DOHH2 (cell line): ENCODE measurements around the gene MAP4K4.

Source experiments
- H3F3A ChIP-seq: fragments of 200-600 bp; sonication (generic), shearing (Covaris generic); 2 replicates; pipeline ENCODE4 v1.6.0; 2016; ENCODE audit warnings: antibody characterized with exemption, mild to moderate bottlenecking; ENCODE audit not compliant: control insufficient read depth, insufficient read depth
- H3K27ac ChIP-seq: fragments of 200-600 bp; sonication (generic); 2 replicates; pipeline ENCODE4 v1.5.1; 2014; ENCODE audit warnings: low read depth, mild to moderate bottlenecking, low read length, moderate library complexity
- H3K27me3 ChIP-seq: fragments of 200-600 bp; sonication (generic); 2 replicates; pipeline ENCODE4 v1.6.1; 2014; ENCODE audit warnings: mild to moderate bottlenecking, low read length, mixed read lengths; ENCODE audit not compliant: control insufficient read depth
- H3K36me3 ChIP-seq: fragments of 200-600 bp; sonication (generic); 2 replicates; pipeline ENCODE4 v1.6.1; 2014; ENCODE audit warnings: mild to moderate bottlenecking, low read length, moderate library complexity, mixed read lengths; ENCODE audit not compliant: control insufficient read depth
- H3K4me1 ChIP-seq: fragments of 200-600 bp; sonication (generic); 2 replicates; pipeline ENCODE4 v1.6.1; 2014; ENCODE audit warnings: mild to moderate bottlenecking, low read length, mixed read lengths; ENCODE audit not compliant: control insufficient read depth
- H3K4me2 ChIP-seq: fragments of 200-600 bp; sonication (generic); 2 replicates; pipeline ENCODE4 v1.6.0; 2014; ENCODE audit warnings: mild to moderate bottlenecking, low read length, moderate library complexity
- H3K4me3 ChIP-seq: fragments of 200-600 bp; sonication (generic); 2 replicates; pipeline ENCODE4 v1.5.1; 2014; ENCODE audit warnings: mild to moderate bottlenecking, low read length, mixed read lengths
- H3K79me2 ChIP-seq: fragments of 200-600 bp; sonication (generic); 2 replicates; pipeline ENCODE4 v1.6.1; 2014; ENCODE audit warnings: mild to moderate bottlenecking, low read length, mixed read lengths; ENCODE audit not compliant: control insufficient read depth
- H3K9me2 ChIP-seq: fragments of 200-600 bp; sonication (generic); replicated peaks from 2 replicates; pipeline ENCODE4 v1.6.1; 2014; ENCODE audit warnings: mild to moderate bottlenecking, low read length, mixed read lengths; ENCODE audit not compliant: control insufficient read depth
- H3K9me3 ChIP-seq: fragments of 200-600 bp; sonication (generic); 2 replicates; pipeline ENCODE4 v1.6.1; 2014; ENCODE audit warnings: antibody characterized with exemption, low read length, mixed read lengths; ENCODE audit not compliant: control insufficient read depth, insufficient read depth
- H4K20me1 ChIP-seq: fragments of 200-600 bp; sonication (generic); 2 replicates; pipeline ENCODE4 v1.6.0; 2014; ENCODE audit warnings: low read depth, mild to moderate bottlenecking, antibody characterized with exemption, low read length, moderate library complexity; ENCODE audit not compliant: control insufficient read depth, insufficient read depth
- EZH2phosphoT487 ChIP-seq: fragments of 200-600 bp; sonication (generic); IDR thresholded peaks from 2 replicates; pipeline ENCODE4 v1.6.1; 2017; ENCODE audit warnings: borderline replicate concordance, mild to moderate bottlenecking, antibody characterized with exemption, low read length, moderate library complexity, mixed read lengths
- TF ChIP-seq, protein P1 (sequence below): fragments of 200-600 bp; sonication (generic); IDR thresholded peaks from one replicate; pipeline ENCODE4 v1.5.1; 2014; ENCODE audit warnings: antibody characterized with exemption, mild to moderate bottlenecking, low read depth, low read length; ENCODE audit not compliant: poor library complexity, severe bottlenecking

MAP4K4 gene

DNA sequence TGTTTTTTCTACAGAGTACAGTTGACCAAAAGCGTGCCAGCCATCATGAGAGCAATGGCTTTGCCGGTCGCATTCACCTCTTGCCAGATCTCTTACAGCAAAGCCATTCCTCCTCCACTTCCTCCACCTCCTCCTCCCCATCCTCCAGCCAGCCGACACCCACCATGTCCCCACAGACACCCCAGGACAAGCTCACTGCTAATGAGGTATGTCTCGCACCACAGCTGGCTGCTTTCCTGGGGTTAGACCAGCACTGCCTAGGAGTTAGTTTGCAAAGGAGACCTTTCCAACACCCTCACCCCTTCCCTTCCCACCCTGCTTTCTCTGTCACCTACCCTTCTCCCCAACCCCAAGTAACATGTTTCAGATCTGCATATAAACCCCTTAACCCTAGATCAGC is 174.0 kb downstream of the MAP4K4 start:
- H3K36me3 ChIP-seq: peaks cover 95% of the 10 kb centered on the region
- no peak overlapping the region for H3K27ac ChIP-seq
- H3K4me3 ChIP-seq: no peak overlapping the region
- H3F3A ChIP-seq: no peaks in the 10 kb centered on the region
- TF ChIP-seq, protein P1, sequence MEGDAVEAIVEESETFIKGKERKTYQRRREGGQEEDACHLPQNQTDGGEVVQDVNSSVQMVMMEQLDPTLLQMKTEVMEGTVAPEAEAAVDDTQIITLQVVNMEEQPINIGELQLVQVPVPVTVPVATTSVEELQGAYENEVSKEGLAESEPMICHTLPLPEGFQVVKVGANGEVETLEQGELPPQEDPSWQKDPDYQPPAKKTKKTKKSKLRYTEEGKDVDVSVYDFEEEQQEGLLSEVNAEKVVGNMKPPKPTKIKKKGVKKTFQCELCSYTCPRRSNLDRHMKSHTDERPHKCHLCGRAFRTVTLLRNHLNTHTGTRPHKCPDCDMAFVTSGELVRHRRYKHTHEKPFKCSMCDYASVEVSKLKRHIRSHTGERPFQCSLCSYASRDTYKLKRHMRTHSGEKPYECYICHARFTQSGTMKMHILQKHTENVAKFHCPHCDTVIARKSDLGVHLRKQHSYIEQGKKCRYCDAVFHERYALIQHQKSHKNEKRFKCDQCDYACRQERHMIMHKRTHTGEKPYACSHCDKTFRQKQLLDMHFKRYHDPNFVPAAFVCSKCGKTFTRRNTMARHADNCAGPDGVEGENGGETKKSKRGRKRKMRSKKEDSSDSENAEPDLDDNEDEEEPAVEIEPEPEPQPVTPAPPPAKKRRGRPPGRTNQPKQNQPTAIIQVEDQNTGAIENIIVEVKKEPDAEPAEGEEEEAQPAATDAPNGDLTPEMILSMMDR: no peak
- no peak for TF ChIP-seq EZH2phosphoT487
- H3K4me1 ChIP-seq: no peaks in the 10 kb centered on the region
- H3K9me2 ChIP-seq: no peaks in the 10 kb centered on the region
- no peaks in the 10 kb centered on the region for H3K9me3 ChIP-seq
- no peaks in the 10 kb centered on the region for H3K27me3 ChIP-seq
- no peak overlapping the region for H3K4me2 ChIP-seq
- H4K20me1 ChIP-seq: no peaks in the 10 kb centered on the region
- H3K79me2 ChIP-seq: no peaks in the 10 kb centered on the region

DNA sequence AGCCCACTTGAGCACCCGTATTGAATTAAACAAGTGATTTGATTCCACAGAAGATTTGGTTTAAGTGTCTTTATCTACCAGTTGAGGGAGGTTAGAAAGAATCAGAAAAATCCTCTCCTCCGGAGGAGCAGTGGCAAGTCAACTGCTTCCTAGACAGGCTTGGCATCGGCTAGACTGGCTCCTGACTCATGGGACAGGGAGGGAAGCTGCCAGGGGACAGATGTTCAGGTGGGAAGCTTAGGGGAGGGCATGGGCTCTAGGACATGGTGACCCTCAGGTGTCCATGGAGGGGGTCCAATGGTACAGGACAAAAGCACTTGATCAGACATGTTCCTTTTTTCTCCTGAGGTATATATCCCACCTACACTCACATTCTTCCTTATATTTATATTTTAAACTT is 175.0 kb downstream of the MAP4K4 start:
- H3K4me1 ChIP-seq: no peaks in the 10 kb centered on the region
- no peaks in the 10 kb centered on the region for H3K9me2 ChIP-seq
- no peaks in the 10 kb centered on the region for H3K27me3 ChIP-seq
- no peaks in the 10 kb centered on the region for H3K79me2 ChIP-seq
- no peak overlapping the region for H3K27ac ChIP-seq
- H3K9me3 ChIP-seq: no peaks in the 10 kb centered on the region
- H3F3A ChIP-seq: no peaks in the 10 kb centered on the region
- TF ChIP-seq EZH2phosphoT487: no peak
- TF ChIP-seq, protein P1: no peak
- no peak overlapping the region for H3K4me2 ChIP-seq
- H3K4me3 ChIP-seq: no peak overlapping the region
- H4K20me1 ChIP-seq: no peaks in the 10 kb centered on the region
- peaks cover 94% of the 10 kb centered on the region for H3K36me3 ChIP-seq

DNA sequence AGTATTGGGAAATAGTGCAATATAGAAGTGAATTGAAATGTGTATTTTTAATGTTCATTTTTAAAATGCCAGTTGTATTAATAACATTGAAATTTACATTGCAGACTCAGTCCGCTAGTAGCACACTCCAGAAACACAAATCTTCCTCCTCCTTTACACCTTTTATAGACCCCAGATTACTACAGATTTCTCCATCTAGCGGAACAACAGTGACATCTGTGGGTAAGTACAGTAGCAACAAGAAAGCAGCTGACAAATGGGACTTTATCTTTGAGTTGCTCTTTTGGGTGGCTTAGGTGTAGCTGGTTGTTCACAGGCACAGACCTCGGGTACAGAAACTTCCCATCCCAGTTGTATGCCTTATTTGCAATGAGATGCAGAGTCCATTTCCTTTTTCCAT is 176.0 kb downstream of the MAP4K4 start:
- no peaks in the 10 kb centered on the region for H3K79me2 ChIP-seq
- TF ChIP-seq, protein P1: peak; percentile 10
- TF ChIP-seq EZH2phosphoT487: no peak
- H3K27ac ChIP-seq: no peak overlapping the region
- no peak overlapping the region for H3K4me3 ChIP-seq
- H3K9me3 ChIP-seq: no peaks in the 10 kb centered on the region
- peaks cover 91% of the 10 kb centered on the region for H3K36me3 ChIP-seq
- no peaks in the 10 kb centered on the region for H3K4me1 ChIP-seq
- no peaks in the 10 kb centered on the region for H3K27me3 ChIP-seq
- H3K9me2 ChIP-seq: no peaks in the 10 kb centered on the region
- H4K20me1 ChIP-seq: no peaks in the 10 kb centered on the region
- no peaks in the 10 kb centered on the region for H3F3A ChIP-seq
- no peak overlapping the region for H3K4me2 ChIP-seq

DNA sequence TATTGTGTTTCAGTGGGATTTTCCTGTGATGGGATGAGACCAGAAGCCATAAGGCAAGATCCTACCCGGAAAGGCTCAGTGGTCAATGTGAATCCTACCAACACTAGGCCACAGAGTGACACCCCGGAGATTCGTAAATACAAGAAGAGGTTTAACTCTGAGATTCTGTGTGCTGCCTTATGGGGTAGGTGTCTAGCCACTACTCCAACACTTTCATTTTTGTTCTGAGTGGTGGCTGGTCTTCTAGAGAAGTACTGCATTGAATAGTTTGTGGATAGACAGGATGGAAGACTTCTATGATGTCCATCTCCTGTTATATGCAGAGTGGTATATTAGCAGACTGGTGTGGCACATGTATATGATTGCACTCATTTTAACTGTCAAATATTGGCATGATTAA is 176.6 kb downstream of the MAP4K4 start:
- H3K4me3 ChIP-seq: no peak overlapping the region
- no peak overlapping the region for H3K27ac ChIP-seq
- no peaks in the 10 kb centered on the region for H3K9me2 ChIP-seq
- H4K20me1 ChIP-seq: no peaks in the 10 kb centered on the region
- H3K27me3 ChIP-seq: no peaks in the 10 kb centered on the region
- H3K4me1 ChIP-seq: no peaks in the 10 kb centered on the region
- no peaks in the 10 kb centered on the region for H3K79me2 ChIP-seq
- no peaks in the 10 kb centered on the region for H3F3A ChIP-seq
- no peaks in the 10 kb centered on the region for H3K9me3 ChIP-seq
- TF ChIP-seq, protein P1: no peak
- no peak for TF ChIP-seq EZH2phosphoT487
- no peak overlapping the region for H3K4me2 ChIP-seq
- peaks cover 91% of the 10 kb centered on the region for H3K36me3 ChIP-seq
